ENCODE results near the gene PDE4D. TPM values are rescaled to one million over a fixed set of nuclear protein-coding genes. Genes with fewer than 3 reads are reported as not detected.

The PDE4D gene
- total and polyA plus RNA-seq, 2 of the 4 experiments (the other 2 are of a cell fraction), result 1.4 to 7.9 TPM

- BruUV-seq (replicated peaks), result no TSS peak
- in situ Hi-C loops (cut with MboI; ENCODE audit: low sequenced_read_pairs), result no loop called here
- no CpG with 5 or more reads among the region's 3 CpGs for WGBS, 2 experiments (ENCODE audit: extremely low coverage in 2 of 2, insufficient read length in 1 of 2)
Observed at GRCh38 chr5:59054963-59055528, 838.5 kb downstream of the PDE4D start.

More at GRCh38 chr5:59054963-59055528, 838.5 kb downstream of the PDE4D start:
- H3K4me1 ChIP-seq (ENCODE audit: control insufficient read depth, insufficient read depth, low read length), result no peaks in the 10 kb centered on the region
- H3K27me3 ChIP-seq (ENCODE audit: control insufficient read depth, insufficient read depth, low read length), result no peaks in the 10 kb centered on the region
- no peak overlapping the region for H3K56ac ChIP-seq (ENCODE audit: extremely low read depth, insufficient read depth, low read length)
- H3K4me2 ChIP-seq (ENCODE audit: low read depth, low read length), result no peak overlapping the region
- no peak overlapping the region for H2BK15ac ChIP-seq (ENCODE audit: low read depth, low read length)
- intact Hi-C loops (cut with micrococcal nuclease), result no loop called here
- H3K14ac ChIP-seq (replicated peaks; ENCODE audit: low read depth, low read length), result no peak overlapping the region
- no peaks in the 10 kb centered on the region for H3K79me1 ChIP-seq (ENCODE audit: low read depth in 1 of 2, low read length in 2 of 2)
- peaks cover 2% of the 10 kb centered on the region; the same call in 1 of the 2 replicates for H3K9me1 ChIP-seq (ENCODE audit: insufficient read depth, low read length)
- H3K36me3 ChIP-seq (ENCODE audit: control insufficient read depth, insufficient read depth, low read length), result no peaks in the 10 kb centered on the region
- H4K8ac ChIP-seq (ENCODE audit: low read depth in 2 of 2, low read length in 2 of 2), result no peak overlapping the region
- no peak overlapping the region for H2AFZ ChIP-seq (replicated peaks; ENCODE audit: low read length, poor library complexity)
- no peak overlapping the region for H3K27ac ChIP-seq (ENCODE audit: insufficient read depth, low read length)
- H2AK9ac ChIP-seq (replicated peaks; ENCODE audit: low read depth, low read length, poor library complexity), result no peak overlapping the region
- dilution Hi-C loops (cut with HindIII; ENCODE audit: low sequenced_read_pairs, unreplicated experiment), result no loop called here
- no peak overlapping the region for H3K4me3 ChIP-seq (ENCODE audit: insufficient read depth, low read depth, low read length)
- no peaks in the 10 kb centered on the region for H4K20me1 ChIP-seq (ENCODE audit: insufficient read depth, low read length)
- no peak for DNase-seq
- no peak for TF ChIP-seq MAZ (IDR thresholded peaks at IDR 0.05; ENCODE audit: borderline replicate concordance, low read depth, low read length)
- TF ChIP-seq POLR2A (IDR thresholded peaks at IDR 0.05; ENCODE audit: low read depth, low read length), result no peak
- TF ChIP-seq MAFK (IDR thresholded peaks at IDR 0.05; ENCODE audit: low read depth, low read length), result no peak
- no peak for TF ChIP-seq ELK1 (IDR thresholded peaks at IDR 0.05; ENCODE audit: borderline replicate concordance, low read depth, low read length)
- no peak for TF ChIP-seq CEBPB (IDR thresholded peaks at IDR 0.05; ENCODE audit: low read depth, low read length)
- no peak for TF ChIP-seq CHD1 (IDR thresholded peaks at IDR 0.05; ENCODE audit: low read depth, low read length)
- no peak for TF ChIP-seq BHLHE40 (IDR thresholded peaks at IDR 0.05; ENCODE audit: low read depth, low read length)
- no peak for TF ChIP-seq NFE2L2 (IDR thresholded peaks at IDR 0.05; ENCODE audit: low read depth, low read length)
- TF ChIP-seq RAD21 (IDR thresholded peaks at IDR 0.05; ENCODE audit: low read length), result no peak
- TF ChIP-seq, protein P1, sequence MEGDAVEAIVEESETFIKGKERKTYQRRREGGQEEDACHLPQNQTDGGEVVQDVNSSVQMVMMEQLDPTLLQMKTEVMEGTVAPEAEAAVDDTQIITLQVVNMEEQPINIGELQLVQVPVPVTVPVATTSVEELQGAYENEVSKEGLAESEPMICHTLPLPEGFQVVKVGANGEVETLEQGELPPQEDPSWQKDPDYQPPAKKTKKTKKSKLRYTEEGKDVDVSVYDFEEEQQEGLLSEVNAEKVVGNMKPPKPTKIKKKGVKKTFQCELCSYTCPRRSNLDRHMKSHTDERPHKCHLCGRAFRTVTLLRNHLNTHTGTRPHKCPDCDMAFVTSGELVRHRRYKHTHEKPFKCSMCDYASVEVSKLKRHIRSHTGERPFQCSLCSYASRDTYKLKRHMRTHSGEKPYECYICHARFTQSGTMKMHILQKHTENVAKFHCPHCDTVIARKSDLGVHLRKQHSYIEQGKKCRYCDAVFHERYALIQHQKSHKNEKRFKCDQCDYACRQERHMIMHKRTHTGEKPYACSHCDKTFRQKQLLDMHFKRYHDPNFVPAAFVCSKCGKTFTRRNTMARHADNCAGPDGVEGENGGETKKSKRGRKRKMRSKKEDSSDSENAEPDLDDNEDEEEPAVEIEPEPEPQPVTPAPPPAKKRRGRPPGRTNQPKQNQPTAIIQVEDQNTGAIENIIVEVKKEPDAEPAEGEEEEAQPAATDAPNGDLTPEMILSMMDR (conservative IDR thresholded peaks at IDR 0.05; ENCODE audit: low read depth, low read length), result no peak
- H3K18ac ChIP-seq (ENCODE audit: low read depth, low read length), result no peak overlapping the region
- ATAC-seq (ENCODE audit: low read depth), result no peak
- H2BK5ac ChIP-seq (ENCODE audit: low read depth, low read length, poor library complexity, severe bottlenecking), result no peak overlapping the region
- H2AK5ac ChIP-seq (ENCODE audit: low read depth, low read length), result no peak overlapping the region
- POLR2A ChIA-PET (ENCODE audit: unreplicated experiment), result no interaction called here
- H2BK120ac ChIP-seq (ENCODE audit: low read depth, low read length), result no peak overlapping the region
- no peaks in the 10 kb centered on the region for H3K9me3 ChIP-seq (ENCODE audit: control insufficient read depth, insufficient read depth, low read length)
- H3K23ac ChIP-seq (ENCODE audit: low read depth, low read length), result no peak overlapping the region
- CTCF ChIA-PET, result no interaction called here
- no peak overlapping the region for H2BK20ac ChIP-seq (ENCODE audit: low read depth, low read length)
- H3K9ac ChIP-seq (ENCODE audit: low read depth, low read length), result no peak overlapping the region
- no peak overlapping the region for H4K91ac ChIP-seq (ENCODE audit: insufficient read depth, low read depth, low read length)
- H4K5ac ChIP-seq (ENCODE audit: low read depth, low read length), result no peak overlapping the region
- no peak overlapping the region for H3K4ac ChIP-seq (ENCODE audit: low read depth, low read length)

All from IMR-90 (cell line).